HEK293 (cell line): ENCODE results near the gene BMF.

Source experiments
- FEZF1 ChIP-seq: fragments of 450-650 bp; formaldehyde crosslinking; IDR thresholded peaks from 2 replicates; pipeline ENCODE4 v1.5.1; 2016; ENCODE audit warnings: missing biosample characterization, missing genetic modification characterization
- IKZF3 ChIP-seq: fragments of 450-650 bp; IDR thresholded peaks from 2 replicates; pipeline ENCODE4 v1.5.0; 2018; ENCODE audit warnings: missing biosample characterization, mild to moderate bottlenecking, missing genetic modification characterization, moderate library complexity
- KLF7 ChIP-seq: fragments of 450-650 bp; formaldehyde crosslinking; IDR thresholded peaks from 2 replicates; pipeline ENCODE4 v1.5.1; 2016; ENCODE audit warnings: missing biosample characterization, missing genetic modification characterization, borderline replicate concordance
- KLF8 ChIP-seq: fragments of 450-650 bp; formaldehyde crosslinking; IDR thresholded peaks from 2 replicates; pipeline ENCODE4 v1.5.1; 2016; ENCODE audit warnings: missing biosample characterization, missing genetic modification characterization
- PRDM1 ChIP-seq: fragments of 450-650 bp; formaldehyde crosslinking; IDR thresholded peaks from 2 replicates; pipeline ENCODE4; 2016; ENCODE audit warnings: missing biosample characterization, missing genetic modification characterization
- SP2 ChIP-seq: fragments of 450-650 bp; formaldehyde crosslinking; IDR thresholded peaks from 2 replicates; pipeline ENCODE4 v1.5.1; 2016; ENCODE audit warnings: missing biosample characterization, missing genetic modification characterization
- SP7 ChIP-seq: fragments of 450-650 bp; formaldehyde crosslinking; IDR thresholded peaks from 2 replicates; pipeline ENCODE4 v1.5.1; 2016; ENCODE audit warnings: missing biosample characterization, missing genetic modification characterization
- ZBTB1 ChIP-seq: fragments of 450-650 bp; formaldehyde crosslinking; IDR thresholded peaks from 2 replicates; pipeline ENCODE4 v1.5.1; 2016; ENCODE audit warnings: missing biosample characterization, missing genetic modification characterization
- ZBTB20 ChIP-seq: fragments of 450-650 bp; formaldehyde crosslinking; IDR thresholded peaks from 2 replicates; pipeline ENCODE4 v1.5.1; 2016; ENCODE audit warnings: missing biosample characterization, missing genetic modification characterization
- ZBTB21 ChIP-seq: fragments of 450-650 bp; formaldehyde crosslinking; IDR thresholded peaks from 2 replicates; pipeline ENCODE4 v1.5.1; 2017; ENCODE audit warnings: missing biosample characterization, missing genetic modification characterization
- ZBTB48 ChIP-seq: fragments of 450-650 bp; formaldehyde crosslinking; IDR thresholded peaks from 2 replicates; pipeline ENCODE4 v1.5.1; 2016; ENCODE audit warnings: missing biosample characterization, missing genetic modification characterization
- ZEB2 ChIP-seq: fragments of 450-650 bp; formaldehyde crosslinking; IDR thresholded peaks from 2 replicates; pipeline ENCODE4 v1.5.1; 2016; ENCODE audit warnings: missing biosample characterization, missing genetic modification characterization
- ZFHX2 ChIP-seq: fragments of 450-650 bp; formaldehyde crosslinking; conservative IDR thresholded peaks from 2 replicates; pipeline ENCODE4 v1.5.1; 2016; ENCODE audit warnings: missing biosample characterization, missing genetic modification characterization
- ZNF280D ChIP-seq: fragments of 450-650 bp; formaldehyde crosslinking; IDR thresholded peaks from 2 replicates; pipeline ENCODE4 v1.5.1; 2016; ENCODE audit warnings: missing biosample characterization, missing genetic modification characterization
- ZNF341 ChIP-seq: fragments of 450-650 bp; formaldehyde crosslinking; IDR thresholded peaks from 2 replicates; pipeline ENCODE4; 2016; ENCODE audit warnings: low read depth, missing biosample characterization, missing genetic modification characterization
- ZNF366 ChIP-seq: fragments of 450-650 bp; formaldehyde crosslinking; conservative IDR thresholded peaks from 2 replicates; pipeline ENCODE4 v1.5.1; 2016; ENCODE audit warnings: missing biosample characterization, missing genetic modification characterization
- ZNF510 ChIP-seq: fragments of 450-650 bp; formaldehyde crosslinking; IDR thresholded peaks from 2 replicates; pipeline ENCODE4 v1.5.1; 2018; ENCODE audit warnings: mild to moderate bottlenecking, missing genetic modification characterization, missing biosample characterization; ENCODE audit not compliant: insufficient replicate concordance
- ZNF521 ChIP-seq: fragments of 450-650 bp; formaldehyde crosslinking; IDR thresholded peaks from 2 replicates; pipeline ENCODE4 v1.5.1; 2017; ENCODE audit warnings: missing biosample characterization, mild to moderate bottlenecking, missing genetic modification characterization
- ZNF549 ChIP-seq: fragments of 450-650 bp; IDR thresholded peaks from 2 replicates; pipeline ENCODE4 v1.5.1; 2018; ENCODE audit warnings: missing biosample characterization, missing genetic modification characterization, mild to moderate bottlenecking, inconsistent platforms, moderate library complexity
- ZNF555 ChIP-seq: fragments of 450-650 bp; formaldehyde crosslinking; conservative IDR thresholded peaks from 2 replicates; pipeline ENCODE4 v1.5.1; 2017; ENCODE audit warnings: missing biosample characterization, mild to moderate bottlenecking, missing genetic modification characterization, inconsistent platforms
- ZNF558 ChIP-seq: fragments of 450-650 bp; formaldehyde crosslinking; IDR thresholded peaks from 2 replicates; pipeline ENCODE4 v1.5.1; 2016; ENCODE audit warnings: missing biosample characterization, missing genetic modification characterization
- ZNF660 ChIP-seq: fragments of 450-650 bp; IDR thresholded peaks from 2 replicates; pipeline ENCODE4 v1.5.1; 2018; ENCODE audit warnings: missing biosample characterization, mild to moderate bottlenecking, missing genetic modification characterization
- ZNF843 ChIP-seq: fragments of 450-650 bp; formaldehyde crosslinking; IDR thresholded peaks from 2 replicates; pipeline ENCODE4 v1.5.1; 2016; ENCODE audit warnings: missing biosample characterization, missing genetic modification characterization
- ZSCAN23 ChIP-seq: fragments of 450-650 bp; formaldehyde crosslinking; IDR thresholded peaks from 2 replicates; pipeline ENCODE4 v1.5.1; 2016; ENCODE audit warnings: missing biosample characterization, missing genetic modification characterization
- TF ChIP-seq, protein P1 (sequence below): fragments of 450-650 bp; formaldehyde crosslinking; IDR thresholded peaks from 2 replicates; pipeline ENCODE4 v1.5.1; 2017; ENCODE audit warnings: missing biosample characterization, missing genetic modification characterization
- TF ChIP-seq, protein P2 (sequence below): fragments of 450-650 bp; IDR thresholded peaks from 2 replicates; pipeline ENCODE4 v1.5.1; 2018; ENCODE audit warnings: missing biosample characterization, mild to moderate bottlenecking, missing genetic modification characterization
- TF ChIP-seq, protein P3 (sequence below): fragments of 450-650 bp; formaldehyde crosslinking; IDR thresholded peaks from 2 replicates; pipeline ENCODE4 v1.5.1; 2016; ENCODE audit warnings: missing biosample characterization, missing genetic modification characterization
- TF ChIP-seq, protein P4 (sequence below): fragments of 450-650 bp; formaldehyde crosslinking; optimal IDR thresholded peaks from 2 replicates; pipeline ENCODE3; 2016; ENCODE audit warnings: missing biosample characterization, mild to moderate bottlenecking, missing genetic modification characterization
- TF ChIP-seq, protein P5 (sequence below): fragments of 450-650 bp; formaldehyde crosslinking; IDR thresholded peaks from 2 replicates; pipeline ENCODE4 v1.5.1; 2017; ENCODE audit warnings: missing biosample characterization, mild to moderate bottlenecking, missing genetic modification characterization, moderate library complexity

BMF gene

GRCh38 chr15:40098489-40099261 lies 10.0 kb downstream of the BMF start (continued):
- TF ChIP-seq, protein P1, sequence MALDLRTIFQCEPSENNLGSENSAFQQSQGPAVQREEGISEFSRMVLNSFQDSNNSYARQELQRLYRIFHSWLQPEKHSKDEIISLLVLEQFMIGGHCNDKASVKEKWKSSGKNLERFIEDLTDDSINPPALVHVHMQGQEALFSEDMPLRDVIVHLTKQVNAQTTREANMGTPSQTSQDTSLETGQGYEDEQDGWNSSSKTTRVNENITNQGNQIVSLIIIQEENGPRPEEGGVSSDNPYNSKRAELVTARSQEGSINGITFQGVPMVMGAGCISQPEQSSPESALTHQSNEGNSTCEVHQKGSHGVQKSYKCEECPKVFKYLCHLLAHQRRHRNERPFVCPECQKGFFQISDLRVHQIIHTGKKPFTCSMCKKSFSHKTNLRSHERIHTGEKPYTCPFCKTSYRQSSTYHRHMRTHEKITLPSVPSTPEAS (tag by site-specific recombination), result 0 out of 2 replicates have a peak, but pooled peaks have one; percentile 45
- TF ChIP-seq ZNF549 (no peak), KLF7 (tag by site-specific recombination) (peak; percentile 16; the same call in 1 of the 2 replicates), ZNF555 (tag by site-specific recombination) (no peak), ZNF510 (tag by site-specific recombination) (no peak), FEZF1 (tag by site-specific recombination) (peak; percentile 84), ZBTB48 (tag by site-specific recombination) (peak; percentile 92), ZNF843 (peak; percentile 89), KLF8 (tag by site-specific recombination) (peak; percentile 70; the same call in 1 of the 2 replicates), ZBTB21 (tag by site-specific recombination) (peak; percentile 61; the same call in 1 of the 2 replicates), ZNF341 (tag by site-specific recombination) (peak; percentile 78), ZNF660 (tag by site-specific recombination) (peak; percentile 64), ZSCAN23 (peak; percentile 72; the same call in 1 of the 2 replicates), ZBTB20 (tag by site-specific recombination) (peak; percentile 84), ZEB2 (tag by site-specific recombination) (peak; percentile 87), SP7 (peak; percentile 79), ZNF521 (tag by site-specific recombination) (no peak), PRDM1 (tag by site-specific recombination) (peak; percentile 46; the same call in 1 of the 2 replicates), ZNF558 (tag by site-specific recombination) (no peak), SP2 (tag by site-specific recombination) (peak; percentile 28; the same call in 1 of the 2 replicates), ZNF366 (peak; percentile 85), ZFHX2 (peak; percentile 61), ZNF280D (no peak), ZBTB1 (no peak), IKZF3 (tag by site-specific recombination) (peak; percentile 87)
- TF ChIP-seq, protein P2, sequence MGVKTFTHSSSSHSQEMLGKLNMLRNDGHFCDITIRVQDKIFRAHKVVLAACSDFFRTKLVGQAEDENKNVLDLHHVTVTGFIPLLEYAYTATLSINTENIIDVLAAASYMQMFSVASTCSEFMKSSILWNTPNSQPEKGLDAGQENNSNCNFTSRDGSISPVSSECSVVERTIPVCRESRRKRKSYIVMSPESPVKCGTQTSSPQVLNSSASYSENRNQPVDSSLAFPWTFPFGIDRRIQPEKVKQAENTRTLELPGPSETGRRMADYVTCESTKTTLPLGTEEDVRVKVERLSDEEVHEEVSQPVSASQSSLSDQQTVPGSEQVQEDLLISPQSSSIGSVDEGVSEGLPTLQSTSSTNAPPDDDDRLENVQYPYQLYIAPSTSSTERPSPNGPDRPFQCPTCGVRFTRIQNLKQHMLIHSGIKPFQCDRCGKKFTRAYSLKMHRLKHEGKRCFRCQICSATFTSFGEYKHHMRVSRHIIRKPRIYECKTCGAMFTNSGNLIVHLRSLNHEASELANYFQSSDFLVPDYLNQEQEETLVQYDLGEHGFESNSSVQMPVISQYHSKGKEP (tag by site-specific recombination), result 0 out of 2 replicates have a peak, but pooled peaks have one; percentile 8
- TF ChIP-seq, protein P3, sequence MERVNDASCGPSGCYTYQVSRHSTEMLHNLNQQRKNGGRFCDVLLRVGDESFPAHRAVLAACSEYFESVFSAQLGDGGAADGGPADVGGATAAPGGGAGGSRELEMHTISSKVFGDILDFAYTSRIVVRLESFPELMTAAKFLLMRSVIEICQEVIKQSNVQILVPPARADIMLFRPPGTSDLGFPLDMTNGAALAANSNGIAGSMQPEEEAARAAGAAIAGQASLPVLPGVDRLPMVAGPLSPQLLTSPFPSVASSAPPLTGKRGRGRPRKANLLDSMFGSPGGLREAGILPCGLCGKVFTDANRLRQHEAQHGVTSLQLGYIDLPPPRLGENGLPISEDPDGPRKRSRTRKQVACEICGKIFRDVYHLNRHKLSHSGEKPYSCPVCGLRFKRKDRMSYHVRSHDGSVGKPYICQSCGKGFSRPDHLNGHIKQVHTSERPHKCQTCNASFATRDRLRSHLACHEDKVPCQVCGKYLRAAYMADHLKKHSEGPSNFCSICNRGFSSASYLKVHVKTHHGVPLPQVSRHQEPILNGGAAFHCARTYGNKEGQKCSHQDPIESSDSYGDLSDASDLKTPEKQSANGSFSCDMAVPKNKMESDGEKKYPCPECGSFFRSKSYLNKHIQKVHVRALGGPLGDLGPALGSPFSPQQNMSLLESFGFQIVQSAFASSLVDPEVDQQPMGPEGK, result peak; percentile 95
- TF ChIP-seq, protein P4, sequence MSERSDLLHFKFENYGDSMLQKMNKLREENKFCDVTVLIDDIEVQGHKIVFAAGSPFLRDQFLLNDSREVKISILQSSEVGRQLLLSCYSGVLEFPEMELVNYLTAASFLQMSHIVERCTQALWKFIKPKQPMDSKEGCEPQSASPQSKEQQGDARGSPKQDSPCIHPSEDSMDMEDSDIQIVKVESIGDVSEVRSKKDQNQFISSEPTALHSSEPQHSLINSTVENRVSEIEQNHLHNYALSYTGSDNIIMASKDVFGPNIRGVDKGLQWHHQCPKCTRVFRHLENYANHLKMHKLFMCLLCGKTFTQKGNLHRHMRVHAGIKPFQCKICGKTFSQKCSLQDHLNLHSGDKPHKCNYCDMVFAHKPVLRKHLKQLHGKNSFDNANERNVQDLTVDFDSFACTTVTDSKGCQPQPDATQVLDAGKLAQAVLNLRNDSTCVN (tag by site-specific recombination), result peak; percentile 8
- TF ChIP-seq, protein P5, sequence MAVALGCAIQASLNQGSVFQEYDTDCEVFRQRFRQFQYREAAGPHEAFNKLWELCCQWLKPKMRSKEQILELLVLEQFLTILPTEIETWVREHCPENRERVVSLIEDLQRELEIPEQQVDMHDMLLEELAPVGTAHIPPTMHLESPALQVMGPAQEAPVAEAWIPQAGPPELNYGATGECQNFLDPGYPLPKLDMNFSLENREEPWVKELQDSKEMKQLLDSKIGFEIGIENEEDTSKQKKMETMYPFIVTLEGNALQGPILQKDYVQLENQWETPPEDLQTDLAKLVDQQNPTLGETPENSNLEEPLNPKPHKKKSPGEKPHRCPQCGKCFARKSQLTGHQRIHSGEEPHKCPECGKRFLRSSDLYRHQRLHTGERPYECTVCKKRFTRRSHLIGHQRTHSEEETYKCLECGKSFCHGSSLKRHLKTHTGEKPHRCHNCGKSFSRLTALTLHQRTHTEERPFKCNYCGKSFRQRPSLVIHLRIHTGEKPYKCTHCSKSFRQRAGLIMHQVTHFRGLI (tag by site-specific recombination), result peak; percentile 42; the same call in 1 of the 2 replicates
